Neural cell (in vitro differentiated cells): Measurements from ENCODE around the gene PCMT1.

Experiments used
- EP300 ChIP-seq: fragments of 450-650 bp; conservative IDR thresholded peaks from 2 replicates; pipeline ENCODE4 v1.6.1; 2014; ENCODE audit warnings: antibody characterized with exemption, mild to moderate bottlenecking, moderate library complexity; ENCODE audit not compliant: poor library complexity, severe bottlenecking
- EZH2 ChIP-seq: fragments of 200-600, 300-800 bp; shearing (Covaris generic), sonication (generic); IDR thresholded peaks from 2 replicates; pipeline ENCODE4 v1.6.1; 2014; ENCODE audit warnings: antibody characterized with exemption, low read length, borderline replicate concordance, mild to moderate bottlenecking; ENCODE audit not compliant: insufficient read depth, poor library complexity, severe bottlenecking
- MXI1 ChIP-seq: fragments of 450-650 bp; conservative IDR thresholded peaks from 2 replicates; pipeline ENCODE4 v1.6.1; 2014; ENCODE audit warnings: antibody characterized with exemption, mild to moderate bottlenecking; ENCODE audit not compliant: poor library complexity, severe bottlenecking
- POLR2AphosphoS5 ChIP-seq: IDR thresholded peaks from 2 replicates; pipeline ENCODE4 v1.6.1; 2012
- RAD21 ChIP-seq: fragments of 450-650 bp; conservative IDR thresholded peaks from 2 replicates; pipeline ENCODE4 v1.6.1; 2014; ENCODE audit warnings: antibody characterized with exemption, mild to moderate bottlenecking, moderate library complexity
- SMC3 ChIP-seq: fragments of 450-650 bp; conservative IDR thresholded peaks from 2 replicates; pipeline ENCODE4 v1.6.1; 2014; ENCODE audit warnings: antibody characterized with exemption, mild to moderate bottlenecking, moderate library complexity; ENCODE audit not compliant: poor library complexity
- TAF1 ChIP-seq: IDR thresholded peaks from 2 replicates; pipeline ENCODE4 v1.6.1; 2012; ENCODE audit warnings: low read depth
- TF ChIP-seq, protein P1 (sequence below): fragments of 450-650 bp; IDR thresholded peaks from 2 replicates; pipeline ENCODE4 v1.5.1; 2014; ENCODE audit warnings: antibody characterized with exemption, mild to moderate bottlenecking, moderate library complexity; ENCODE audit not compliant: poor library complexity, severe bottlenecking
- TF ChIP-seq, protein P2 (sequence below): IDR thresholded peaks from 2 replicates; pipeline ENCODE4 v1.6.1; 2012; ENCODE audit warnings: borderline replicate concordance

DNA sequence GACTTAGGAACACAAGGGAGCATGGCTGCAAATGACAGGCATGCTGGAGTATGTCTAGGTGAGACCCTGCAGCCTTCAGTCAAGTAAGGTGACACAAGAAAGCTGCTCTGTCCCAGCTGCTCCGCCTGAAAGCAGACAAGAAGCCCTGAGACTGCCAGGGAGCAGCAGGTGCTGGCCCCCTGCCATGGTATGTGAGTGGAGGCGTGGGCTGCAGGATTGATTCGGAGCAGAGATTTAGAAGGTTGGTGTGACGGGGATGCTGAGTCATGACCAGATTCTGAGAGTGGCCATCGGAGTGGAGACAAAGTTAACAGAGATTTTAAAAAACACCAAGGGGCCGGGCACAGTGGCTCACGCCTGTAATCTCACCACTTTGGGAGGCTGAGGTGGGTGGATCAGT lies 96.8 kb downstream of the PCMT1 start:
- no peak for TF ChIP-seq EZH2
- TF ChIP-seq, protein P1, sequence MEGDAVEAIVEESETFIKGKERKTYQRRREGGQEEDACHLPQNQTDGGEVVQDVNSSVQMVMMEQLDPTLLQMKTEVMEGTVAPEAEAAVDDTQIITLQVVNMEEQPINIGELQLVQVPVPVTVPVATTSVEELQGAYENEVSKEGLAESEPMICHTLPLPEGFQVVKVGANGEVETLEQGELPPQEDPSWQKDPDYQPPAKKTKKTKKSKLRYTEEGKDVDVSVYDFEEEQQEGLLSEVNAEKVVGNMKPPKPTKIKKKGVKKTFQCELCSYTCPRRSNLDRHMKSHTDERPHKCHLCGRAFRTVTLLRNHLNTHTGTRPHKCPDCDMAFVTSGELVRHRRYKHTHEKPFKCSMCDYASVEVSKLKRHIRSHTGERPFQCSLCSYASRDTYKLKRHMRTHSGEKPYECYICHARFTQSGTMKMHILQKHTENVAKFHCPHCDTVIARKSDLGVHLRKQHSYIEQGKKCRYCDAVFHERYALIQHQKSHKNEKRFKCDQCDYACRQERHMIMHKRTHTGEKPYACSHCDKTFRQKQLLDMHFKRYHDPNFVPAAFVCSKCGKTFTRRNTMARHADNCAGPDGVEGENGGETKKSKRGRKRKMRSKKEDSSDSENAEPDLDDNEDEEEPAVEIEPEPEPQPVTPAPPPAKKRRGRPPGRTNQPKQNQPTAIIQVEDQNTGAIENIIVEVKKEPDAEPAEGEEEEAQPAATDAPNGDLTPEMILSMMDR, result no peak
- TF ChIP-seq, protein P2, sequence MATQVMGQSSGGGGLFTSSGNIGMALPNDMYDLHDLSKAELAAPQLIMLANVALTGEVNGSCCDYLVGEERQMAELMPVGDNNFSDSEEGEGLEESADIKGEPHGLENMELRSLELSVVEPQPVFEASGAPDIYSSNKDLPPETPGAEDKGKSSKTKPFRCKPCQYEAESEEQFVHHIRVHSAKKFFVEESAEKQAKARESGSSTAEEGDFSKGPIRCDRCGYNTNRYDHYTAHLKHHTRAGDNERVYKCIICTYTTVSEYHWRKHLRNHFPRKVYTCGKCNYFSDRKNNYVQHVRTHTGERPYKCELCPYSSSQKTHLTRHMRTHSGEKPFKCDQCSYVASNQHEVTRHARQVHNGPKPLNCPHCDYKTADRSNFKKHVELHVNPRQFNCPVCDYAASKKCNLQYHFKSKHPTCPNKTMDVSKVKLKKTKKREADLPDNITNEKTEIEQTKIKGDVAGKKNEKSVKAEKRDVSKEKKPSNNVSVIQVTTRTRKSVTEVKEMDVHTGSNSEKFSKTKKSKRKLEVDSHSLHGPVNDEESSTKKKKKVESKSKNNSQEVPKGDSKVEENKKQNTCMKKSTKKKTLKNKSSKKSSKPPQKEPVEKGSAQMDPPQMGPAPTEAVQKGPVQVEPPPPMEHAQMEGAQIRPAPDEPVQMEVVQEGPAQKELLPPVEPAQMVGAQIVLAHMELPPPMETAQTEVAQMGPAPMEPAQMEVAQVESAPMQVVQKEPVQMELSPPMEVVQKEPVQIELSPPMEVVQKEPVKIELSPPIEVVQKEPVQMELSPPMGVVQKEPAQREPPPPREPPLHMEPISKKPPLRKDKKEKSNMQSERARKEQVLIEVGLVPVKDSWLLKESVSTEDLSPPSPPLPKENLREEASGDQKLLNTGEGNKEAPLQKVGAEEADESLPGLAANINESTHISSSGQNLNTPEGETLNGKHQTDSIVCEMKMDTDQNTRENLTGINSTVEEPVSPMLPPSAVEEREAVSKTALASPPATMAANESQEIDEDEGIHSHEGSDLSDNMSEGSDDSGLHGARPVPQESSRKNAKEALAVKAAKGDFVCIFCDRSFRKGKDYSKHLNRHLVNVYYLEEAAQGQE, result no peak
- TF ChIP-seq EP300, result no peak
- no peak for TF ChIP-seq SMC3
- TF ChIP-seq POLR2AphosphoS5, result no peak
- TF ChIP-seq RAD21, result no peak
- TF ChIP-seq MXI1, result no peak
- no peak for TF ChIP-seq TAF1
